Measurements from ENCODE around the gene GGT6.

DNA sequence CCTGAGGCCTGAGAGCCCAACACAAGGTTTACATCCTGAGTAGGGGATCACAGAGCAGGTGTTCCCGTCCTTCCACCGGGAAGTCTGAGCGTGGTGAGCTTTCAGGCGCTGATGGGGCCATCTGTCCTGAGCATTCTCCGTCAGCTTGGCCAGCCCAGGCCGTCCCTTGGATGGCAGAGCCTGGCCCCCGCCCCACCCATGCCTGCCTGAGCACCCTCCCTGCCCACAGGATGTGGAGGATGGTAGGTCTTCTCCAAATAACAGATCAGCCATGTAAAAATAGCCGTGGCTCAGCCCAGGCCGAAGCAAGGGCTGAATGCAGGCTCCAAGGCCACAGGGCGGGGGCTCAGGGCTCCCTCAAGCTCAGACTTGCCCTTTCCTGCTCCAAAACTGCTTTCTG, 41.5 kb downstream of the GGT6 start:
- no peak for TF ChIP-seq EZH2phosphoT487 (IDR thresholded peaks at IDR 0.05; ENCODE audit: borderline replicate concordance)
- TF ChIP-seq, protein P1, sequence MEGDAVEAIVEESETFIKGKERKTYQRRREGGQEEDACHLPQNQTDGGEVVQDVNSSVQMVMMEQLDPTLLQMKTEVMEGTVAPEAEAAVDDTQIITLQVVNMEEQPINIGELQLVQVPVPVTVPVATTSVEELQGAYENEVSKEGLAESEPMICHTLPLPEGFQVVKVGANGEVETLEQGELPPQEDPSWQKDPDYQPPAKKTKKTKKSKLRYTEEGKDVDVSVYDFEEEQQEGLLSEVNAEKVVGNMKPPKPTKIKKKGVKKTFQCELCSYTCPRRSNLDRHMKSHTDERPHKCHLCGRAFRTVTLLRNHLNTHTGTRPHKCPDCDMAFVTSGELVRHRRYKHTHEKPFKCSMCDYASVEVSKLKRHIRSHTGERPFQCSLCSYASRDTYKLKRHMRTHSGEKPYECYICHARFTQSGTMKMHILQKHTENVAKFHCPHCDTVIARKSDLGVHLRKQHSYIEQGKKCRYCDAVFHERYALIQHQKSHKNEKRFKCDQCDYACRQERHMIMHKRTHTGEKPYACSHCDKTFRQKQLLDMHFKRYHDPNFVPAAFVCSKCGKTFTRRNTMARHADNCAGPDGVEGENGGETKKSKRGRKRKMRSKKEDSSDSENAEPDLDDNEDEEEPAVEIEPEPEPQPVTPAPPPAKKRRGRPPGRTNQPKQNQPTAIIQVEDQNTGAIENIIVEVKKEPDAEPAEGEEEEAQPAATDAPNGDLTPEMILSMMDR (conservative IDR thresholded peaks at IDR 0.05; ENCODE audit: low read length): no peak
